ENCODE data around the gene OPALIN.

OPALIN gene

GRCh38 chr10:96370584-96371157 lies 11.9 kb upstream of the OPALIN start:
- Histone ChIP-seq H4K8ac (ENCODE audit: low read depth, low read length) (no peak overlapping the region), H3K4ac (ENCODE audit: low read depth, low read length) (no peak overlapping the region), H3K79me2 (ENCODE audit: control insufficient read depth, insufficient read depth, low read length) (no peaks in the 10 kb centered on the region), H3K56ac (ENCODE audit: low read length) (no peak overlapping the region), H3K4me3 (ENCODE audit: low read length) (no peak overlapping the region), H2AK5ac (ENCODE audit: low read length) (no peak overlapping the region), H3K23ac (ENCODE audit: low read length) (no peak overlapping the region), H3K27me3 (ENCODE audit: insufficient read depth, low read length, poor library complexity) (no peaks in the 10 kb centered on the region), H3K36me3 (ENCODE audit: control insufficient read depth, insufficient read depth, low read length) (no peaks in the 10 kb centered on the region), H3K18ac (ENCODE audit: low read length) (no peak overlapping the region), H3K9ac (ENCODE audit: low read length) (no peak overlapping the region), H3K27ac (ENCODE audit: low read depth, low read length) (no peak overlapping the region), H3K4me2 (ENCODE audit: low read length) (no peak overlapping the region), H4K5ac (ENCODE audit: low read length) (no peak overlapping the region), H3K4me1 (ENCODE audit: control insufficient read depth, low read depth, low read length) (no peaks in the 10 kb centered on the region), H3K79me1 (ENCODE audit: low read length) (no peaks in the 10 kb centered on the region), H2BK15ac (replicated peaks; ENCODE audit: low read depth) (no peak overlapping the region), H2BK5ac (ENCODE audit: low read length) (no peak overlapping the region), H2BK120ac (ENCODE audit: low read depth, low read length) (no peak overlapping the region)
- no CpG with 5 or more reads among the region's 16 CpGs for WGBS (ENCODE audit: extremely low coverage, insufficient coverage, low lambda C conversion rate)
- DNase-seq: peak; percentile 76

DNA sequence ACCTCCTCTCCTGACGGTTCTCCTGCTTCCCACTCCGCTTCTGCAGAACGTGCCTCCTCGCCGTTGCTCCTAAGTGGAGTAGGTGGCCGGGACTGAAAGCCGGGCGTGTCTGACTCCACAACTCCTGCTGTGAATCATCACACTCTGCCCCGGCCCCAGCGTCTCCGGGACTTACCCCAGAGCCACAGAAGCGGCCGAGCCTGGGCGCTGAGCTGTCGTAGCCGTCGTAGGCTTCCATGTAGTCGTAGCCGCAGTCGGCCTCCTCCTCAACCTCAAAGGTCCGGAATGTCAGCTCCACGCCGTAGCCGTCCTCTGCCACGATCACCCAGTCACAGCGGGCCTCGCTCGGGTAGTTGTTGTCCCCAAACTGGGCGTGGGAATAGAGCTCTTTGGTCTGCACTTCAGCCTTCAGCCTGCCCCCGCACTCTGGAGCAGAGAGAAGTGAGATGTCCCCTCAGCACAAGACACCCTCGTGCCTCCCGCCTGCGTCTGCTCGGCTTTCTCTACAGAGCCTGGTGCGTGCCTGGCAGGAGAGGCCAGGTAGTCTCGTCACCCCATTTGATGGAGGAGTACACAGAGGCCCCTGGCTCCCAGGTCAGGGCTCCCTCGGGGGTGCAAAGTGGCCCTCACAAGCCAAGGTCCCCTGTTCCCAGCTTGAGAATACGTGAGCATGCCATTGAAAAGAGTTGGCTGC lies 11.2 kb upstream of the OPALIN start:
- H3K4me3 ChIP-seq (ENCODE audit: low read length): no peak overlapping the region
- H2AK5ac ChIP-seq (ENCODE audit: low read length): no peak overlapping the region
- no peaks in the 10 kb centered on the region for H3K4me1 ChIP-seq (ENCODE audit: control insufficient read depth, low read depth, low read length)
- H3K79me1 ChIP-seq (ENCODE audit: low read length): no peaks in the 10 kb centered on the region
- H3K9ac ChIP-seq (ENCODE audit: low read length): no peak overlapping the region
- H3K27ac ChIP-seq (ENCODE audit: low read depth, low read length): no peak overlapping the region
- no peaks in the 10 kb centered on the region for H3K79me2 ChIP-seq (ENCODE audit: control insufficient read depth, insufficient read depth, low read length)
- DNase-seq: no peak
- H4K8ac ChIP-seq (ENCODE audit: low read depth, low read length): no peak overlapping the region
- no CpG with 5 or more reads among the region's 38 CpGs for WGBS (ENCODE audit: extremely low coverage, insufficient coverage, low lambda C conversion rate)
- no peak overlapping the region for H4K5ac ChIP-seq (ENCODE audit: low read length)
- no peak overlapping the region for H3K23ac ChIP-seq (ENCODE audit: low read length)
- H2BK120ac ChIP-seq (ENCODE audit: low read depth, low read length): no peak overlapping the region
- no peak overlapping the region for H3K4me2 ChIP-seq (ENCODE audit: low read length)
- no peak overlapping the region for H3K4ac ChIP-seq (ENCODE audit: low read depth, low read length)
- H2BK15ac ChIP-seq (replicated peaks; ENCODE audit: low read depth): no peak overlapping the region
- H3K27me3 ChIP-seq (ENCODE audit: insufficient read depth, low read length, poor library complexity): no peaks in the 10 kb centered on the region
- H3K18ac ChIP-seq (ENCODE audit: low read length): no peak overlapping the region
- H3K56ac ChIP-seq (ENCODE audit: low read length): no peak overlapping the region
- no peak overlapping the region for H2BK5ac ChIP-seq (ENCODE audit: low read length)
- no peaks in the 10 kb centered on the region for H3K36me3 ChIP-seq (ENCODE audit: control insufficient read depth, insufficient read depth, low read length)

DNA sequence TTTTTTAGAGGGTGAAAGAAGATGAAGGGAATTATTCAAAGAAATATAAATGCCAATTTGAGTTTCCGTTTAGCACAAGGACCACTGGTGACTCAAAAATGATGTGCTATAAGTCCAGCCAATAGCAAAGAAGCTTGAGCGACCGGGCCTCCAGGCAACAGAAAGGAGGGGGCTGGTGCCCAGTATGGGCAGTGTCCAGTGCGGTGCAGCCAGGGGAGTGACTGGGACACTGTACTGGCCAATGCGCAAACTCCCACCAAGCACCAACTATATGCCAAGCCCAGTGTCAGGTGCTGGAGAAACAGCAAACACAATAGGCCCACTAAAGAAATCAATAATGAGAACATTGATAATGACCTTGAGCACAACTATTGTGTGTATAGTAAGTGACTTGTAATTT lies 10.2 kb upstream of the OPALIN start:
- Histone ChIP-seq H3K9ac (ENCODE audit: low read length) (no peak overlapping the region), H3K4me3 (ENCODE audit: low read length) (no peak overlapping the region), H3K79me1 (ENCODE audit: low read length) (no peaks in the 10 kb centered on the region), H3K27me3 (ENCODE audit: insufficient read depth, low read length, poor library complexity) (no peaks in the 10 kb centered on the region), H2BK120ac (ENCODE audit: low read depth, low read length) (no peak overlapping the region), H3K36me3 (ENCODE audit: control insufficient read depth, insufficient read depth, low read length) (no peaks in the 10 kb centered on the region), H3K4ac (ENCODE audit: low read depth, low read length) (no peak overlapping the region), H2BK15ac (replicated peaks; ENCODE audit: low read depth) (no peak overlapping the region), H3K56ac (ENCODE audit: low read length) (no peak overlapping the region), H3K79me2 (ENCODE audit: control insufficient read depth, insufficient read depth, low read length) (no peaks in the 10 kb centered on the region), H3K23ac (ENCODE audit: low read length) (no peak overlapping the region), H4K5ac (ENCODE audit: low read length) (no peak overlapping the region), H4K8ac (ENCODE audit: low read depth, low read length) (no peak overlapping the region), H3K18ac (ENCODE audit: low read length) (no peak overlapping the region), H2AK5ac (ENCODE audit: low read length) (no peak overlapping the region), H3K4me2 (ENCODE audit: low read length) (no peak overlapping the region), H2BK5ac (ENCODE audit: low read length) (no peak overlapping the region), H3K4me1 (ENCODE audit: control insufficient read depth, low read depth, low read length) (no peaks in the 10 kb centered on the region), H3K27ac (ENCODE audit: low read depth, low read length) (no peak overlapping the region)
- DNase-seq: no peak
- no CpG with 5 or more reads among the region's 5 CpGs for WGBS (ENCODE audit: extremely low coverage, insufficient coverage, low lambda C conversion rate)

DNA sequence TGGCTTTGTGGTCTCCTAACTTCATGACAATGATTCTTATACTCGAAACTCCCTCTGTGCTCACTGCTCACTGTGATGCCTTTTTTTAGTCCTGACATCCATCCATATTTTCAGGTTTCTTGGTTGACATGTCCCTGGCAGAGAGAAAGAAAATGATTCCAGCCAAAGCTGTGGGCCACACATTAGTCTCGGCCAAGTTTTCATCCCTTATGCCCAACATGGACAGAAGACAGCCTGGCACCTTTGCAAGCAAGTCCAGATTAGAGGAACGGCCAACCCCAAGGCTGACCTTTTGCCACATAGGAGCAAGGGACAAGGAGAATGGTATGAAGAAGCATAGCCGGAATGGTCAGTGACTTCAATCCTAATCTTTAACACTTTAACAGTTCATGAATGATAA lies 8.7 kb upstream of the OPALIN start:
- Histone ChIP-seq H3K79me1 (ENCODE audit: low read length) (no peaks in the 10 kb centered on the region), H3K4ac (ENCODE audit: low read depth, low read length) (no peak overlapping the region), H2AK5ac (ENCODE audit: low read length) (no peak overlapping the region), H3K27me3 (ENCODE audit: insufficient read depth, low read length, poor library complexity) (no peaks in the 10 kb centered on the region), H3K4me2 (ENCODE audit: low read length) (no peak overlapping the region), H3K79me2 (ENCODE audit: control insufficient read depth, insufficient read depth, low read length) (no peaks in the 10 kb centered on the region), H3K23ac (ENCODE audit: low read length) (no peak overlapping the region), H3K4me1 (ENCODE audit: control insufficient read depth, low read depth, low read length) (no peaks in the 10 kb centered on the region), H2BK5ac (ENCODE audit: low read length) (no peak overlapping the region), H3K27ac (ENCODE audit: low read depth, low read length) (no peak overlapping the region), H2BK15ac (replicated peaks; ENCODE audit: low read depth) (no peak overlapping the region), H3K4me3 (ENCODE audit: low read length) (no peak overlapping the region), H4K5ac (ENCODE audit: low read length) (no peak overlapping the region), H3K18ac (ENCODE audit: low read length) (no peak overlapping the region), H4K8ac (ENCODE audit: low read depth, low read length) (no peak overlapping the region), H3K56ac (ENCODE audit: low read length) (no peak overlapping the region), H3K36me3 (ENCODE audit: control insufficient read depth, insufficient read depth, low read length) (no peaks in the 10 kb centered on the region), H3K9ac (ENCODE audit: low read length) (no peak overlapping the region), H2BK120ac (ENCODE audit: low read depth, low read length) (no peak overlapping the region)
- no peak for DNase-seq
- no CpG with 5 or more reads among the region's 4 CpGs for WGBS (ENCODE audit: extremely low coverage, insufficient coverage, low lambda C conversion rate)

DNA sequence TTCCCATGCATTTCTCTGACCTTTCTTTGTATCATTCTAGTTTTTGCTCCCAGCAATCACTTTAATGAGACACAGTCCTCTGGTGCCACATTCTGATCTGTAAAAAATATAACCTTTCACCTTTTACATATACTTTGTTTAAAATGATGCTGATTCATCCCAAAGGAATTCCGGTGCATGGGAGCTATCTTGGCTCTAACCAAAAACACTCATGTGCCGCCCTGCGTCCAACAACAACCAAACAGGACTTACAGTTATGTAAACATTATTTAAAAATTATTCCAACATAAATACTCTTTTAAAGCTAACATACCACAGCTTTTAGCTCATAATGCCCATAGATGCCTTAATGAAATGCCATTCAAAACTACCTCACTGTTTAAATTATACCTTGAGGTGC lies 7.7 kb upstream of the OPALIN start:
- H3K4ac ChIP-seq (ENCODE audit: low read depth, low read length): no peak overlapping the region

GRCh38 chr10:96365571-96365970 lies 6.8 kb upstream of the OPALIN start:
- Histone ChIP-seq H3K9ac (ENCODE audit: low read length) (no peak overlapping the region), H2BK5ac (ENCODE audit: low read length) (no peak overlapping the region), H2AK5ac (ENCODE audit: low read length) (no peak overlapping the region), H3K4me3 (ENCODE audit: low read length) (no peak overlapping the region), H3K36me3 (ENCODE audit: control insufficient read depth, insufficient read depth, low read length) (no peaks in the 10 kb centered on the region), H3K4me1 (ENCODE audit: control insufficient read depth, low read depth, low read length) (no peaks in the 10 kb centered on the region), H3K27me3 (ENCODE audit: insufficient read depth, low read length, poor library complexity) (no peaks in the 10 kb centered on the region), H2BK120ac (ENCODE audit: low read depth, low read length) (no peak overlapping the region), H2BK15ac (replicated peaks; ENCODE audit: low read depth) (no peak overlapping the region), H3K18ac (ENCODE audit: low read length) (no peak overlapping the region), H3K4me2 (ENCODE audit: low read length) (no peak overlapping the region), H3K56ac (ENCODE audit: low read length) (no peak overlapping the region), H3K27ac (ENCODE audit: low read depth, low read length) (no peak overlapping the region), H4K5ac (ENCODE audit: low read length) (no peak overlapping the region), H3K79me2 (ENCODE audit: control insufficient read depth, insufficient read depth, low read length) (no peaks in the 10 kb centered on the region), H3K4ac (ENCODE audit: low read depth, low read length) (no peak overlapping the region), H3K23ac (ENCODE audit: low read length) (no peak overlapping the region), H3K79me1 (ENCODE audit: low read length) (no peaks in the 10 kb centered on the region), H4K8ac (ENCODE audit: low read depth, low read length) (no peak overlapping the region)
- no CpG with 5 or more reads among the region's 3 CpGs for WGBS (ENCODE audit: extremely low coverage, insufficient coverage, low lambda C conversion rate)
- no peak for DNase-seq

More for the DNA sequence above, 7.7 kb upstream of the OPALIN start:
- no peaks in the 10 kb centered on the region for H3K79me1 ChIP-seq (ENCODE audit: low read length)
- WGBS (ENCODE audit: extremely low coverage, insufficient coverage, low lambda C conversion rate): 100% methylated on average over 2 of the region's 3 CpGs
- H3K9ac ChIP-seq (ENCODE audit: low read length): no peak overlapping the region
- H3K27ac ChIP-seq (ENCODE audit: low read depth, low read length): no peak overlapping the region
- H2BK15ac ChIP-seq (replicated peaks; ENCODE audit: low read depth): no peak overlapping the region
- H4K8ac ChIP-seq (ENCODE audit: low read depth, low read length): no peak overlapping the region
- H3K18ac ChIP-seq (ENCODE audit: low read length): no peak overlapping the region
- no peak overlapping the region for H3K4me3 ChIP-seq (ENCODE audit: low read length)
- no peak overlapping the region for H3K56ac ChIP-seq (ENCODE audit: low read length)
- H2BK120ac ChIP-seq (ENCODE audit: low read depth, low read length): no peak overlapping the region
- H3K27me3 ChIP-seq (ENCODE audit: insufficient read depth, low read length, poor library complexity): no peaks in the 10 kb centered on the region
- H2BK5ac ChIP-seq (ENCODE audit: low read length): no peak overlapping the region
- no peaks in the 10 kb centered on the region for H3K4me1 ChIP-seq (ENCODE audit: control insufficient read depth, low read depth, low read length)
- H3K4me2 ChIP-seq (ENCODE audit: low read length): no peak overlapping the region
- no peak overlapping the region for H2AK5ac ChIP-seq (ENCODE audit: low read length)
- no peak for DNase-seq
- H3K23ac ChIP-seq (ENCODE audit: low read length): no peak overlapping the region
- no peaks in the 10 kb centered on the region for H3K36me3 ChIP-seq (ENCODE audit: control insufficient read depth, insufficient read depth, low read length)
- H3K79me2 ChIP-seq (ENCODE audit: control insufficient read depth, insufficient read depth, low read length): no peaks in the 10 kb centered on the region
- H4K5ac ChIP-seq (ENCODE audit: low read length): no peak overlapping the region
